Tibial artery (tissue), 4 donors: ENCODE results near the gene CCDC83.
"Not testable (repeated sequence)": the region's sequence is repeated elsewhere in the genome, so short reads cannot be mapped to it uniquely, and the experiment has no call there.

Experiments used
- DNase-seq, 2 donors: peaks; one replicate each; pipeline ENCODE4 v3.0.0-alpha.2; 2019
- H3K27ac ChIP-seq, 2 donors: fragments of 200-600 bp; sonication (generic) in 1 of 2; 1 replicate in 1 of 2; 2 replicates in 1 of 2; pipeline ENCODE4 v1.5.1; 2018 to 2019; ENCODE audit warnings: mild to moderate bottlenecking in 1 of 2
- H3K27me3 ChIP-seq, 2 donors: fragments of 200-600 bp; sonication (generic) in 1 of 2; one replicate each; pipeline versions ENCODE4 v1.5.1 to v1.6.0; 2016 to 2019
- H3K36me3 ChIP-seq, 3 donors: fragments of 200-600 bp; sonication (generic) in 2 of 3; one replicate each; pipeline ENCODE4 v1.5.1; 2016 to 2019; ENCODE audit warnings: mild to moderate bottlenecking in 2 of 3
- H3K4me1 ChIP-seq, 4 donors: fragments of 200-600 bp; sonication (generic) in 2 of 4; 1 replicate in 3 of 4; 2 replicates in 1 of 4; pipeline ENCODE4 v1.5.1; 2016 to 2019
- H3K4me3 ChIP-seq, 2 donors: fragments of 200-600 bp; sonication (generic) in 1 of 2; 1 replicate in 1 of 2; 2 replicates in 1 of 2; pipeline ENCODE4 v1.5.1; 2018 to 2019; ENCODE audit warnings: mild to moderate bottlenecking in 2 of 2
- H3K9me3 ChIP-seq, 3 donors: fragments of 200-600 bp; sonication (generic) in 1 of 3; one replicate each; pipeline ENCODE4 v1.5.1; 2016 to 2019
- intact Hi-C: fragments of 100-400 bp; cut with DNase I; formaldehyde crosslinking; loops from one replicate; pipeline ENCODE4 v1.15.0; 2023; ENCODE audit warnings: low total_unique reads
- TF ChIP-seq, protein P1 (sequence below), 2 experiments: fragments of 200-600 bp in 1 of 2; fragments of 450-650 bp in 1 of 2; IDR thresholded peaks; one replicate each; pipeline ENCODE4 v1.5.1; 2017 to 2019; ENCODE audit warnings: antibody characterized with exemption in 2 of 2, mild to moderate bottlenecking in 1 of 2, moderate library complexity in 1 of 2

The CCDC83 gene

DNA sequence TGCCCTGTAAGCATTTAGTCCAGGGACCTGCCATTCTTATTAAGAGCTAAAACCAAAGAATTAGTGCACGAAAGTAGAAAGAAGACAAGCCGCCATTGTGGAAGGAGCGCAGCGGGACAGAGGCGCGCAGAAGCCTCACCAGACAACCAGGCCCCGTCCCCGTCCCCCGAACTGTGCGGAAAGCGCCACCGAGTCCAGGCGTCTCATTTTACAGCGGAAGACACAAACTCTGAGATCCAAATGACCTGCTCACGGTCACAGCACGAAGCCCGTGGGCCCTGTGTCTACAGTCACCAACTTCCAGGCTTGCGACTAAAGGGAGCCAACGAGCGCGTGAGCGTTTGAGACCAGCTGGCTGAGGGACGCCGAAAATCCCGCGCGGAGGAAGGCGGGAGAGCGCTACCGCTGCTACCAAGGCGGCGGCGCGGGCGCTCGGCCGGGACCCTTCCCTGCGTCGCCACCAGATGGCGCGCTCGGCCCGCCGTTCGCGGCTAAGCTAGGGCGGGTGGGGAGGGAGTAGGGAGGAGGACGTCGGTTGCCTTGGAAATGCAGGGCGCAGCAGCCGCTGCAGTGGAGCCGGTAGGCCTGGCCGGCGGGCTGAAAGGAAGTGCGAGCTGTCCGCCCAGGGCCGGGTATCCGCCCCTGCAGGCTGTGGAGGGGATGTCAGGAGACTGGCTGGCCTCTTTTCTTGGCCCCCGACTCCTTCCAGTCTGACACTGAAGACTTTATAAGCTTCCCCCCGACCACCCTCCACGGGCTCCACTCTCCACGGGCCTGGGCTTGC, 434 bp upstream of the CCDC83 start:
- H3K27ac ChIP-seq, result peak overlapping the region; percentile 74 to 76
- no peaks in the 10 kb centered on the region for H3K9me3 ChIP-seq
- TF ChIP-seq, protein P1, sequence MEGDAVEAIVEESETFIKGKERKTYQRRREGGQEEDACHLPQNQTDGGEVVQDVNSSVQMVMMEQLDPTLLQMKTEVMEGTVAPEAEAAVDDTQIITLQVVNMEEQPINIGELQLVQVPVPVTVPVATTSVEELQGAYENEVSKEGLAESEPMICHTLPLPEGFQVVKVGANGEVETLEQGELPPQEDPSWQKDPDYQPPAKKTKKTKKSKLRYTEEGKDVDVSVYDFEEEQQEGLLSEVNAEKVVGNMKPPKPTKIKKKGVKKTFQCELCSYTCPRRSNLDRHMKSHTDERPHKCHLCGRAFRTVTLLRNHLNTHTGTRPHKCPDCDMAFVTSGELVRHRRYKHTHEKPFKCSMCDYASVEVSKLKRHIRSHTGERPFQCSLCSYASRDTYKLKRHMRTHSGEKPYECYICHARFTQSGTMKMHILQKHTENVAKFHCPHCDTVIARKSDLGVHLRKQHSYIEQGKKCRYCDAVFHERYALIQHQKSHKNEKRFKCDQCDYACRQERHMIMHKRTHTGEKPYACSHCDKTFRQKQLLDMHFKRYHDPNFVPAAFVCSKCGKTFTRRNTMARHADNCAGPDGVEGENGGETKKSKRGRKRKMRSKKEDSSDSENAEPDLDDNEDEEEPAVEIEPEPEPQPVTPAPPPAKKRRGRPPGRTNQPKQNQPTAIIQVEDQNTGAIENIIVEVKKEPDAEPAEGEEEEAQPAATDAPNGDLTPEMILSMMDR (IDR thresholded peaks at IDR 0.05), result peak; percentile 93 to 99
- peak; percentile 88 to 95 for DNase-seq
- H3K4me3 ChIP-seq, result peak overlapping the region; percentile 54 to 57
- H3K36me3 ChIP-seq, result no peaks in the 10 kb centered on the region
- intact Hi-C loops, result loop anchor here (10.0 kb wide), 2 partner anchors 360 to 440 kb away; no protein-coding TSS in a partner anchor
- H3K4me1 ChIP-seq, result peaks cover 0 to 16% (median 2%) of the 10 kb centered on the region in 4 donors
- no peaks in the 10 kb centered on the region for H3K27me3 ChIP-seq

DNA sequence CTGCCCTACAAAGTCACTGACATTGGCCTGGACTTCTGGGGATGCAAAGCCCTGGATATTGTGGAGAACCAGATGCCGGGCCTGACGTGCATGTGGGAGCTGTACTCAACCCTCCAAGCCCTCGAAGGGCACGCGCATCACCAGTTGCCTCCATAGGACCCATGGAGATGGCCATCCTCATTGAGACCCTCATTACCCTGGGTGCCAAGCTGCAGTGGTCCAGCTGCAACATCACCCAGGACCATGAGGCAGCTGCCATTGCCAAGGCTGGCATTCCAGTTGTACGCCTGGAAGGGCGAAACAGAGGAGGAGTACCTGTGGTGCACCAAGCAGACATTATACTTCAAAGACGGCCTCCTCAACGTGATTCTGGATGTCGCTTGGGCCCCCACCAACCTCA, 1.9 kb downstream of the CCDC83 start:
- intact Hi-C loops, result loop anchor here (10.0 kb wide), 2 partner anchors 358 to 438 kb away; no protein-coding TSS in a partner anchor
- Histone ChIP-seq H3K9me3 (no peaks in the 10 kb centered on the region), H3K4me1 (peaks cover 0 to 16% (median 2%) of the 10 kb centered on the region in 4 donors), H3K27me3 (no peaks in the 10 kb centered on the region), H3K36me3 (no peaks in the 10 kb centered on the region), H3K4me3 (no peak overlapping the region), H3K27ac (no peak overlapping the region)
- TF ChIP-seq, protein P1 (IDR thresholded peaks at IDR 0.05), result no peak
- DNase-seq, result no peak

GRCh38 chr11:85859541-85859940, 4.4 kb downstream of the CCDC83 start:
- not testable (repeated sequence) for H3K27me3 ChIP-seq, H3K4me3 ChIP-seq, H3K9me3 ChIP-seq, H3K27ac ChIP-seq, H3K36me3 ChIP-seq, H3K4me1 ChIP-seq, DNase-seq
- intact Hi-C loops, result loop anchor here (10.0 kb wide), 2 partner anchors 355 to 435 kb away; no protein-coding TSS in a partner anchor

GRCh38 chr11:85863855-85864254, 8.7 kb downstream of the CCDC83 start:
- DNase-seq, result no peak
- no peak overlapping the region for H3K4me3 ChIP-seq
- TF ChIP-seq, protein P1 (IDR thresholded peaks at IDR 0.05), result no peak
- no peaks in the 10 kb centered on the region for H3K4me1 ChIP-seq
- no peaks in the 10 kb centered on the region for H3K36me3 ChIP-seq
- H3K9me3 ChIP-seq, result no peaks in the 10 kb centered on the region
- H3K27me3 ChIP-seq, result no peaks in the 10 kb centered on the region
- intact Hi-C loops, result loop anchor here (10.0 kb wide), 1 partner anchor 71 kb away; no protein-coding TSS in a partner anchor
- no peak overlapping the region for H3K27ac ChIP-seq

DNA sequence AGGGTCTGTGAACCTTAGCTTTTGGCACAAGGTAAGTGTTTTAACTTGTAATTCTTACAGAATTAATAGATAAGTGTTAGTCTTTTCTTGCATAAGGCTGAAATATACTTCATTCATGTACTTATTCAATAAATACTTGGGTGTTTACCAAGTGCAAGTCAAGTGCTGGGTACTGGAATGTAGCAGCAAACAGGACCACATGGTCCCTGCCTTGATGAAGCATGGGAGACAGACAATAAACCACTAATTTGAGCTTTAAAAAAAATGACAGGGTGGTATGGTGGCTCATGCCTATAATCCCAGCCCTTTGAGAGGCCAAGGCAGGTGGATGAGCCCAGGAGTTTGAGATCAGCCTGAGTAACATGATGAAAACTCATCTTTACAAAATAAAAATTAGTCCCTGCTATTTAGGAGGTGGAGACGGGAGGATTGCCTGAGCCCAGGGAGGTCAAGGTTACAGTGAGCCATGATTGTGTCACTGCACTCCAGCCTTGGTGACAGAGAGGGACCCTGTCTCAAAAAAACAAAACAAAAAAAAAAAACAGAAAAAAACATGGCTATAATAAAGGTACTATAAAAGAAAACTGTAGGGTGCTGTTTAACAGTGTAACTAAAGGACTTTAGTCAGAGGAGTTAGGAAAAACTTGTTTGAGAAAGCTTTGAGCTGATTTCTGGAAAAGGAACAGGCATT, 11.1 kb downstream of the CCDC83 start:
- Histone ChIP-seq H3K27me3 (no peaks in the 10 kb centered on the region), H3K27ac (no peak overlapping the region), H3K4me3 (no peak overlapping the region), H3K36me3 (no peaks in the 10 kb centered on the region), H3K9me3 (no peaks in the 10 kb centered on the region), H3K4me1 (no peaks in the 10 kb centered on the region)
- no peak for DNase-seq
- intact Hi-C loops, result loop anchor here (10.0 kb wide), 1 partner anchor 69 kb away; no protein-coding TSS in a partner anchor
- TF ChIP-seq, protein P1 (IDR thresholded peaks at IDR 0.05), result no peak

- no peaks in the 10 kb centered on the region for H3K9me3 ChIP-seq
- H3K36me3 ChIP-seq, result no peaks in the 10 kb centered on the region
- H3K27me3 ChIP-seq, result no peaks in the 10 kb centered on the region
- H3K4me3 ChIP-seq, result no peak overlapping the region
- DNase-seq, result no peak
- H3K27ac ChIP-seq, result no peak overlapping the region
- no peaks in the 10 kb centered on the region for H3K4me1 ChIP-seq
- intact Hi-C loops, result loop anchor here (10.0 kb wide), 1 partner anchor 67 kb away; no protein-coding TSS in a partner anchor
- TF ChIP-seq, protein P1 (IDR thresholded peaks at IDR 0.05), result no peak
Observed at GRCh38 chr11:85867751-85868150, 12.6 kb downstream of the CCDC83 start.
